Erythroblast (primary cell): Measurements from ENCODE around the gene C11orf21.

ENCODE experiments used
- DNase-seq, 2 experiments: peaks; one replicate each; lab custom pipeline; 2025; lab: John Stamatoyannopoulos, UW
- GATA1 ChIP-seq: IDR thresholded peaks from 2 replicates; pipeline ENCODE4 v1.6.1; 2011; ENCODE audit warnings: low read depth, mild to moderate bottlenecking, control low read depth, low read length, moderate library complexity
- POLR2A ChIP-seq: IDR thresholded peaks from 2 replicates; pipeline ENCODE4 v1.6.1; 2011; ENCODE audit warnings: mild to moderate bottlenecking, low read length

C11orf21 gene

GRCh38 chr11:2271327-2272227 lies 30.1 kb downstream of the C11orf21 start:
- TF ChIP-seq POLR2A: no peak
- no peak for TF ChIP-seq GATA1
- DNase-seq: no peak

- DNase-seq: peak in 1 of 2 experiments; percentile 29
- TF ChIP-seq GATA1 (no peak), POLR2A (no peak)
Measured at GRCh38 chr11:2271077-2271326, 30.7 kb downstream of the C11orf21 start.

DNA sequence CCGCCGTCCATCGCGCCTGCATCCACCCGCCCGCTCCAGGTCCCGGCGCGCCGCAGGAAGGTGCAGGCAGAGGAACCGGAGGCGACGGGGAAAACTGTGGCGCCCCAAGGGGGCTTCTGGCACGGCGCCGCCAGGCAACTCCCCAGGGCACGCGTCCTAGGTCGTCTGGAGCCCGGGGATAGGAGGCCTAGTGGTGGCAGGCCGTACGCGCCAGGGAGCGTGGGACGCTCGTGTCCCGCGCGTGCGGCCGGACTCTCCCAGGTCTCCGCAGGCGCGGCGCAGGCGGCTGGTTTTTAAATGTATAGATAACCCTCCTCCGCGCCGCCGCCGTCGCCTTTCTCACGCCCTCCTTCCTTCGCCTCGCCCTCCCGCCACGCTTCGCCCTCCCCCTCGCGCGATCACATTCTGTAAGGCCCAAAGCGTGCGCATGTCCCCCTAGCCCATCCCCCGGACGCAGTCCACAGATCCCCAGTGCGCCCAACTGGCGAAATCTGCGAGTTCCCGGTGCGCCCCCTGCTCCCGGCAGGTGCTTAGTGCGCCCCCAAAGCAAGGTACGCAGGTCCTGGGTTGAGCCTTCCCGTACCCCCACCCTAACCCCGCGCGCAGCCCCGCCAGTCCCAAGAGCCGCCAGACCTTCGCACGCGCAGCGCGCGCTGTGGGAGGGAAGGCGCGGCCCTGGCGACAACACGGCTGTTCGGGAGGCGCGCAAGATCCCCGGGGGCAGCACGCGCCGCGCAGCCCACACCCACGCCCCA lies 31.2 kb downstream of the C11orf21 start, which contains the start of gene ASCL2:
ASCL2 (minus strand) TSS at position 267 of the 755 bp plus-strand sequence; CDS start at position 11, 256 bp downstream.
- peak; percentile 41 to 51 for DNase-seq

GRCh38 chr11:2269601-2270321 lies 32.0 kb downstream of the C11orf21 start:
- DNase-seq: peak; percentile 72 to 83
- TF ChIP-seq GATA1: no peak
- TF ChIP-seq POLR2A: no peak

More for the DNA sequence above, 31.2 kb downstream of the C11orf21 start, which contains the start of gene ASCL2:
- TF ChIP-seq GATA1 (no peak), POLR2A (no peak)

GRCh38 chr11:2268729-2269600 lies 32.8 kb downstream of the C11orf21 start:
- TF ChIP-seq POLR2A (no peak), GATA1 (no peak)
- DNase-seq: peak in 1 of 2 experiments; percentile 25

GRCh38 chr11:2267851-2268728 lies 33.6 kb downstream of the C11orf21 start:
- TF ChIP-seq GATA1 (no peak), POLR2A (no peak)
- no peak for DNase-seq

GRCh38 chr11:2267306-2267850 lies 34.3 kb downstream of the C11orf21 start:
- no peak for DNase-seq
- TF ChIP-seq GATA1 (no peak), POLR2A (no peak)

DNA sequence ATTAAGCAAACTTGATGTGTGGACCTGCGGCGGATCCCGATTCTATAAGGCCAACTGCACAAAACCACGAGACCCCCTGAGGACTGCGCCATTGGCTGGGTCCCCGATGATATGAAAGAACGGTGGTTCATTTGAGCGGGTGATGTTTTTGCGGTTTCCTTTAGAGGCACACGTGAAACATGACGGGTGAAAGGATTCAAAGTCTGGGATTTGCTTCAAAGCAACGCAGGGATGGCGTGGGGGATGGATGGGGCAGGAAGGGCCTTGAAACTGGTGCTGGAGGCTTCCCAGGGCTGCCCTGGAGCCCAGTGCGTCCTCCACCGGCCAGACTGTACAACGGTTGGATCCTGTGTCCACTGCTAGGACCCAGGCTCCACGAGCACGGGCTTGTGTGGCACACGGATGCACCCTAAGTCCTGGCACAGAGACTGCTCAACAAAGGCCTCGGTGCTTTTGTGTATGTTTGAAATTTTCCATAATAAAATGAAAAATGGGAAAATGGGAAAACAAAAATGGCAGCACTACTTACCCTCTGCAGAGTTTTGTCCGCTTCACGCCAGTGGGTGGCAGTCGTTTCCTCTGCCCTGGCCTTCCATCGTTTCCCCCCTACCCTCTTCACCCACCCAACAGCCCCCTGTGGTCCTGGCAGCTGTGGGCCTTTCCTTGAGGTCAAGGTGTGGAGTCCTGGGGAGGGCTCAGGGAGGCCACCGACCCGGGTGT lies 35.0 kb downstream of the C11orf21 start:
- no peak for DNase-seq
- no peak for TF ChIP-seq GATA1
- no peak for TF ChIP-seq POLR2A

GRCh38 chr11:2265854-2266585 lies 35.7 kb downstream of the C11orf21 start:
- DNase-seq: no peak
- TF ChIP-seq POLR2A (no peak), GATA1 (no peak)

DNA sequence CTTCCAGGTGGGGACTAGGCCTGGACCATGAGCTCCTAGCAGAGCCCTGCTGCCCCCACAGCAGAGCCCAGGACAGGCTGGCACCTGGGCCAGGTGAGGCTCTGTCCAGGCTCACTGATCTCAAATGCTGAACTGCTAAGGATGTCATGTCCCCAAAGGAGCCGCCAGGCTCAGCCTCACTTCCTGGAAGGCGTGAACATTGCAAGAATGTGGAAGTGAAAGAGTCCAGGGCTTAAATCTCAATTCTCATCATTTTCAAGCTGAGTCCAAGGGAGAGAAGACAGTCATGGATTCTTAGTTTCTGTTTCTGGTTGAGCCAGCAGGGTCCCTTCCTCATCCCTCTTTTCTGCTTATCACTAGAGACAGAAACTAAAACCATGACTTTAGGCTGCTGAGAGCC lies 36.3 kb downstream of the C11orf21 start:
- TF ChIP-seq GATA1: no peak
- TF ChIP-seq POLR2A: no peak
- DNase-seq: no peak
